GM18520 (cell line): ENCODE results near the gene MAL.

ENCODE experiments used
- ATAC-seq: cut with Tn5 transposase; IDR thresholded peaks from one replicate; pipeline ENCODE4 v1.9.1; 2021; ENCODE audit not compliant: unreplicated experiment

The MAL gene

DNA sequence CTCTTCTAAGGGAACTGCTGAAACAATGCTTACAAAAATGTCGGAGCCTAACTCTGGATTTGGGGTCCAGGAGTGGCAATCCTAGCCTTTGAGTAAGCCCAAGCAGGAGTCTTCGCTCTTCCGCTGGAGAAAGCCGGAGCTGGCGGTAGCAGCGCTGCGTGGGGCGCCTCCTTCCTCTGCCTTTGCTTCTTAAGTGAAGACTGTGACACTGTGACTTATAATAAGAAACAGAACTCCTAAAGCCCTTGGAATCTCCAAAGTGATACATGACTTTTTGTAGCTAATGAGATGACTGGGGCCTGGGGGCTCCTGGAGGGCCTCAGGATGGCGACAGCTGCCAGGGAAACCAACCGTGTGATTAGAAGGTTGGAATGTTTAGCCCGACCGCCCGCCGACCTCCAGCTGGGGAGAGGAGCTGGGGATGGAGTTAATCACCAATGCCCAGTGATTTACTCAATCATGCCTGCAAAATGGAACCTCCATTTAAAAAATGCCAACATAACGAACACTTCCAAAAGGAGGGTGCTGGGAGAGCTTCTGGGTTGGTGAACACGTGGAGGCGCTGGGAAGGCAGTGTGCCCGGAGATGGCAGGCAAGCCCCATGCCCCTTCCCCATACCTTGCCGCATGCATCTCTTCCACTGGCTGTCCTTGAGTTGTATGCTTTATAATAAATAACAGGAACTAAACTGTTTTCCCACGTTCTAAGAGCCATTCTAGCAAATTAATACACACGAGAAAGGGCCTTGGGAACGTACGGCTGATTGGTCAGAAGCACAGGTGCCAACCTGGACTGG lies 29.0 kb upstream of the MAL start:
- no peak for ATAC-seq

DNA sequence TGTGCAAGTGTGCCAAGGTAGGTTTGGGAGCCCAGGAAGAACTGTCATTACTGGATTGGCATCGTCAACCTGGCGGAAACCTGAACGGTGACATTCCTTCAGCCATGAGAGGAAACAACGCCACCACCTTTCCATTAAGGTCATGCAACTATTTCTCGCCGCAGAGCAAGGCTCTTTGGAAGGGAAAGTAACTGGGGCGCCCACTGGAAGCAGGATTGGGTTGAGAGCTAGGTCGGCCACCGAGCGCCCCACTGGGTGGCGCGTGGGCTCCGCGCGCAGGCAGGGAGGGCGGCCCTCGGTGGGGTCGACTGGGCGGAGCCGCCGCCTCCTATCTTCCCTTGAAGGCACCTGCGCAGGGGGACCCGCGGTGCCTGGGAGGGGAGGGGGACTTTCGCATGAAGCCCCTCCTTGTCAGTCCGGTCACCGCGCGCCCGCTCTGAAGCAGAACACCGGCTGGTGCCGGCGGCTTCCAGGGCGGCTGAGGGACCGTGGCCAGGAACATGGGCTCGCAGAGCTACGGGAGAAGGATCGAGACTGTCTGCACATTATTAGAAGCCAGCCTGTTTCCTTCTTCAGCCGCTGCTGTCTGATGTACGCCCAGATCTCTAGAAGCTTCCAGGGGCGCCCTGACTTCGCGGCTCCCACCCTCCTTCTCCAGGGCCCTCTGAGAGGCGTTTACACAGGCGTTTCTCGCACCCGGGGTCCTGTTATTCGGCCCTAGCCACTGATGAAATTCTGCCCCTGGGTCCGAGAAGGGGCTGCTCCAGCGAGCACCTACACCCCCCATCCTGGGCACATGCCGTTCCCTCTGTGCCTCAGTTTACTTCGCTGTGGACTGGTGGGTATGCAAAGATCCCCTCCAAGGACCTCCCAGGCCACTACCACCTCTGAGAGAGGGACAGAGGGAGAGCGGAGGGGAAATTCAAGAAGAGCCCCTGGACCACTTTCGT lies 27.3 kb upstream of the MAL start:
- no peak for ATAC-seq

DNA sequence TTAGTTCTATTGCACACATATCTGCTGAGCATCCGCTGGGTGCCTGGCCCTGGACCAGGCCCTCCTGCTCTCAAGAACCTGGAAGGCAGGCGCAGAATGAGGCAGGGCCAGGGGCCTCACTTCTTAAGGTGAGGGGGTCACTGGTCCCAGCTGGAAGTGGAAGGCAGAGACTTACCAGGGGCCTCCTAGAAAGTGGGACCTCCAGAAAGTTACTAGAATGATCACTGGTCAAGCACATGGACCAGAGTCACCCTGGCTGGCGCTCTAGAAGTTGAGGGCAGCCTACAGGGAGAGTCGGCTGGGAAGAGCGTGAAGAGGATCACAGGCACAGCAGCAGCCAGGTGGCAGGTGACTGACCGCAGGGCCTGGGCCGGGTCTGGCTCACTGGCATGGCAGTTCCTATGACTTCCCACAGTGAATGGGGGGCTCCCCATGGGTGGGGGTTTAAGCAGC lies 26.1 kb upstream of the MAL start:
- ATAC-seq: no peak

DNA sequence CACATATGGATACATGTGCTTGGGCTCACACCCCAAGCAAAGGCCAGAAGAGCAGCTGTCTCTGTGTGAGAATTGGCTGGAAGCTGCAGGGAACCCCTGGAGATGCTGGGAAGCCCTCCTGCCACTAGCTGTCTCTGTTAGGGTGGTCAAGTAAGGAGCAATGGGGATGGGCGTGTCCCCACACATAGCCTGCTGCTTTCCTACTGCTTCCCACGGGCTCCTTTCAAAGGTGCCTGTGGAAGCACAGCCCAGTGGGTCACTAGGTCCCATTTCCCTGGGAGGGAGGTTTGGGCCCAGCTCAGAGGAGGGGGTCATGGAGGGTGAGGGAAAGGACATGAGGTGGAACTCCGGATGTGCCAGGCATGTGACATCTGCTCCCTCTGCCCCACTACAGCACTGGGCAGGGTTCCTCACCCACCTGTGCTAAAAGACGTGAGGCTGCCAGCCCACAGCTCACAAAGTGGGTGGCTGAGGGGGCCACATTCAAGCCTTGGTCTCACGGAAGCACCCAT lies 24.4 kb upstream of the MAL start:
- ATAC-seq: no peak

DNA sequence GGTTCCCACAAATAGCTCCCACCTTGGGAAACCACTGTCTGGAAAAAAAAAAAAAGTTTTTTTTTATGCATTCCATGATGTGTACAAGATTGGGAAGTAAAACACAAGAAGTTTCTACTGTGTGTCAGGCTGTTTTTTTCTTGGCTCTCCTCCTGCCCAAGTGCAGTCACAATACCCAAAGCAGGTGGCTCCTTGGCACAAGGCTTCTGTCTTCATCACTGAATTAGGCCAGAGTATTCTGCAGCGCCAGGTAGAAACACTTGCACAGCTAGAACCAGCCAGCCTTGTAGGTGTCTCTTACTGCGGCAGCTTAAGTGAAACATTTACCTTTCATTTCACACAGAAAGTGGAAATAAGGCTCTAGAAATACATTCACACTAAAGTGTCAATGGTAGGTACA lies 23.8 kb upstream of the MAL start:
- ATAC-seq: no peak

DNA sequence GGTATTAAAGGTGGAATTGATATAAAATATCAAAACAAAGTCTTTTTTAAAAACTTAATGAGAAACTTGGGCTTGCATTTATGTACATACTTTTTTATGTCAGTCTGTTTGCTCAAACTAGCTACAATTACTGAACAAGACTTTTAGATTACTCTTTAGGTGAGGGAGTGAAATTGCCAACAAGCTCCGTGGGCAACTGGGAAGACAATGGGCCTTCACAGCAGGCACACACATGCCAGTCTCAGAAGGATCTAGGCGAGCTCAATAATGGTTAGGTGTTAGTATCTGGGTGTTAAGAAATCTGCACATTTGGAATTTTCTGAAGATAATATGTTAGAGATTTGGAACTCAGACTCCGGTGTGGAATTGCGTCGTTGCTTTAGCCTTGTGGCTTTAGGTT lies 23.0 kb upstream of the MAL start:
- no peak for ATAC-seq

DNA sequence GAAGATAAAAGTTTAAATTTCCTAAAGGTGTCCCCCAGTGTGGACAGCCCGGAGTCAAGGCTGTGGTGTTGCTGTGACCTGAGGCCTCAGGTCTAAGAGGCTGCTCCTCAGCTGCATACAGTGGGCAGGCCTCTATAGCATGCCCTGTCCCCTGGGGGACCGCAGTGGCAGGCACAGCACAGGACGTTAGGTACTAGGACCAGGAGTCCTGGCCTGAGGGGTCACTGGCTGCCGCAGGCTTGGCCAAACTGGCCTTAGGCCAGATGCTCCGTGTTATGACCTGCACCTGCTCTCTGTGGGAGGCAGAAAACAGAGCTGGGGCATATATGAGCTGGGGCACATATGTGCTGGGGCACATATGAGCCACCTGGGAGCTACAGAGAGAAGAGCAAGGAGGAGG lies 21.2 kb upstream of the MAL start:
- ATAC-seq: no peak

DNA sequence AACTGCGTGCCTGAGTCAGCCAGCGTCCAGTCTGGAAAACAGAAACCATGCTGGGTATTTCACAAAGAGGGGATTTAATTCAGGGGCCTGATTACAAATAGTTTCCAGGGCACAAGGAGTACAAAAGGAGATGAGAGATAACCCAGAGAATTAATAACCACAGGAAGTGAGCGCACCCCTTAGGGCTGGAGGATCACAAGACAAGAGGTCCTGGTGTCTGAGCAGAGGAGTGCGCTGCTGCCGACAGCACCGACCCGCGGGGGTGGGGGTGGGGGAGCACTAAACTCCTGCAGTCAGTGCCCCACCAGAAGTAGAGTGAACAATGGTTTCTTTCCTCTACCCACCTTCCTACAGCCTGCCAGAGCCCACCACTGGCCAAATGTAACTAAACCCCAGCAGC lies 20.8 kb upstream of the MAL start:
- ATAC-seq: no peak

DNA sequence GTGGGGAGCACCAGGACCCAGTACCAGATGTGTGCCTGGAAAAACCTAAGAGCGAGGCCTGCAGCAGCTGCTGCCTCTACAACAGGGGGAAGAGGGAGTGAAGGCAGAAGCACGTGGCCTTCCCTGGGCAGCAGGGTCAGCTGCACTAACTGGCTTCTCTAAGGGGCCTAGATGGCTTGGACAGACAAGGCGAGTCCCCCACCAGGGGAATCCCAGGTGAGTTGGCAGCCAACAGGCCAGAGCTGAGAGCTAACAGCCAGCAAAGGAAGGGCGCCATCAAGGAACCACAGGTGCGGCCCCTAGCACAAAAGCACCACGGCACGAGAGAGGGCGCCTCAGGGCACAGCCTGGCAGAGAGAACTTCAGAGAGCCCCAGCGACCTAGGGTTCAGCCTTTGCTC lies 19.8 kb upstream of the MAL start:
- ATAC-seq: no peak

DNA sequence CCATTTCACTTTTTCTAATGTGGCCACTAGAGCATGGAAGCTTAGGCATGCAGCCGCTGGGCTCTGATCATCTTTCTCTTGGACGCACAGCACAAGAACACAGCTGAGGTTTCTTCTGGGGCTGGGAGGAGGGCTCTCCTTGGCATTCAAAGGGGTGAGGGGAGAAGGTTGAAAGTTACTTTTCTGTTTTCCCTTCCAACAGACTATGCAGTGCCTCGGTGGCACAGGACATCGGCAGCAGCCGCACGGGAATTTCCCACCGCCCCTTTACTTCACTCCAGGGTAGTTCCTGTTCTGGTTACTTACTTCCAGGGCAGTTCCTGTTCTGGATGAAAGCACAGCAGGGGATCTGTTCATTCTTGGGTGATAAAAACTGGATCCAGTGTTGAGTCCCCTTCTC lies 18.9 kb upstream of the MAL start:
- no peak for ATAC-seq

DNA sequence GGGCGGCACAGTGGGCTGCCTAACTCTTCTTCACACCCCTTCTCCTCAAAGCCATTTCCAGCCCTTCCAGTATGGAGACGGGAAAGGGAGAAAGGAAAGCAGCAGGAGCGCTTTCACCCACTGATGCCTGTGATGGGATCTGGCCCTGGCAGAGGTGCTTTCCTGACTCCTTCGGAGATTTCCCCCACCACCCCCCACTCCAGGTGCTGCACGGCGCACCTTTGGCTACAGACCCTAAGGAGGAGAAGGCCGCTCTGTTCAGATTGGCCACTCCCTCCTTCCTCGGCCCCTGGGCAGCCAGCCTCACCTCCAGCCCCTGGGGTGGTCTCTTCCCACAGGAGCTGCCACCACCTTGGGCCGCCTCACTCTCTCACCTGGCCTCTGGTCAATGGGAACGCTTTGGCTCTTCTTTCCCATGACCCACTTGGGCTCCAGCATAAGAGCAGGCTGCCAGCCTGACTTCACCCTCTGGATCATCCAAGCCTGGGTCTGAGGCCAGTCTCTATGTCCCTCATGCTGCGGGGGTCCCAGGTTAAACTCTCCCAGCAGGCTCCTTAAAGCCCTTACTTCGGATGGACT lies 18.4 kb upstream of the MAL start:
- no peak for ATAC-seq

DNA sequence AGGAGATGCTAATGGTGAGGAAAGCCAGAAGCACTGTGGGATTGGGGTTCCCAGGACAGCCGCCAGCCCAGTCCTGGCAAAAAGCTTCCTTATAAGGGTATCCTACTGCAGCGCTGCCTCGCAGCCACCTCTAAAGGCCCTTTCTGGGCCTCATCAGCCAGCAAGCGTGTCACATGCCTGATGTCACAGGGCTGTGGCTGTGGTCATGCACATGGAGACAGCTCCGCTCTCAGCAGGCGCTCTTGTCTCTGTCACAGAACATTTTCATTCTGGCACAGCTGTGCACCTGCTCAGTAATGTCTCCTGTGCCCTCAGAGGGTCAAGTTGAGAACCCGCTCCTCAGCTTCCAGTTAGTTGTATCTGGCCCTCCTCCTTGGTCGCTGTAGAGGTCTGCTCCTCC lies 17.7 kb upstream of the MAL start:
- ATAC-seq: no peak

DNA sequence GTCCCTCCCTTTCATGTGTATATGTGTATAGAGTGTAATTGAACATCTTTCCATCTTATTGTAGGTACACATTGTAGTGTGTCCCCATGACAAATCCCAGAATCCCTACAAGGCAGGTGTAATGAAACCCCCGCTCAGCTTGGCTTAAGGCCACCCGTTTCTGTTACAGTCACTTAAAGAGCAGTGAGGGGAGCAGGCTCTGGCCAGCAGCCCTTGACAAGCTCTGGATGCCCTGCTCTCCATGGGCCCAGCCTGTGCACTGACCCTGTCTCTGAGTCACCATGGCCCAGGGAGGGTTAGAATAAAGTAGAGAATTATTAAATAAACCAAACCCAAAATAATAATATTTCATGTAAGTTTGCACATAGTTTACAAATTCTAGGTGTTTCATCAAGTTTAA lies 17.2 kb upstream of the MAL start:
- no peak for ATAC-seq

DNA sequence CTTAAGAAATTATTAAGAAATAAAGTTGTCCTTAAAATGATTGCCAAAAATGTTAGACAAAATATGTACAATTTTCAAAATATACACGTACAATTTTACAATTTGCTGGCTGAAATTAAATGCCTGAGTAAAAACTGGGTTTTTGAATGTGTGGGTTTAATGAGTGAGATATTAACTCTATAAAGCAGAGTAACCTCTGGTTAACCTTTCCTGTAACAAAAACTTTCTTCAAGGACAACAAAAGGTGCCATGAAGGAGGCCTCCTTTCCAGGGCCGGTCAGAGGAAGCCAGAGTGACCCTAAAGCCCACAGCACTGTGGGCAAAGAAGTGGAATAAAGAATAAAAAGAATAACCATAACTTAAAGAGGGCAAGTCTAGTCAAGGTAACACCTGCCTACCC lies 16.5 kb upstream of the MAL start:
- ATAC-seq: no peak

DNA sequence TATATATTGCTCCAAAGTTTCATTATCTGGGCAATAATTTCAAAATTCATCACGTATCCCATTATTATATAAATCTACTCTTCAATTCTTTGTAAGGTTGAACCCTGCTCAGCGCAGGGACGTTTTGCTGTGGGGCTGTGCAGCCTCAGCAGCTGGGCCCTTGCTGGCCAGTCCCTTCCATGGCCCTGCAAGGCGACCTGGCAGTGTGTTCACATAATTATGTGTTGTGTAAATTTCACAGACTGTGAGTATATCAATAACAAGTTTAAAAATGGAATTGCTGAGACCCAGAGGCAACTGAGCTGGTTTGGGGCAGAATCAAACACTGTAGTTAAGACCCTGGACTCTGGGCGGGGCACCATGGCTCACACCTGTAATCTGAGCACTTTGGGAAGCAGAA lies 16.1 kb upstream of the MAL start:
- no peak for ATAC-seq

DNA sequence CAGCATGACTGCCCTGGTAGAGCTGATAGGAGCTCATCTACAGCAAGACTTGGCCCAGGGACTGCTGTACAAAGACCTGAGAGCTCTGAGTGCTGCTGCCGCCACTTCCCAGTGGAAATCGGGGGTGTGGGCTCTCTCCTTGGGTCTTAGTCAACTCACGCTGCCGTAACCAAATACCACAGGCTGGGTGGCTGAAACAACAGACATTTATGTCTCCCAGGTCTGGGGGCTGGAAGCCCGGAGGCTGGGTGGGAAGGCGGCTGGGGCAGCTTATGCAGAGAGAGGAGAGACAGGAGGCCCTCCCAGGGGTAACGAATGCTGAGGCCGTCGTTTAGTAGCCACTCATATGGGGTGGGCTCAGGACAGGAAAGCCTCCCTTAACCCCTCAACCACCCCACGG lies 15.4 kb upstream of the MAL start:
- ATAC-seq: no peak

DNA sequence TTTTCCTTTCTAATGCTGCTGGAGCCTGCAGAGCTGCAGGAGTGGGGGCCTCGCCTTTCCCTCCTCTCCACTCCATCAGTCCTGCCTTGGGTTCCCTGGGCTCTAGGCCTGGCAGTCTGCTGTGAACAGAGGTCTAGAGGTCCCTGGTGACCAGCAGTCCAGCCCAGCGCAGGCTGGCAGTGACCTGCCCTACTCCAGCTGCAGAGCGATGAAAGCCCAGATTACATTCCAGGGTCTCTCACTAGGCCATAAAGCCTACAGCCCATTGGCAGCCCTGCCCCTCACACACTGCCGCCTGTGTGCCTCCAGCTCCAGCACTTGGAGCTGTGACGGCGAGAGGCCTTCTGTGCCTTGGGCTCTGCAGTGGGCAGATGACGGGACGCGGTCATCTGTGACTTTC lies 14.8 kb upstream of the MAL start:
- ATAC-seq: no peak

DNA sequence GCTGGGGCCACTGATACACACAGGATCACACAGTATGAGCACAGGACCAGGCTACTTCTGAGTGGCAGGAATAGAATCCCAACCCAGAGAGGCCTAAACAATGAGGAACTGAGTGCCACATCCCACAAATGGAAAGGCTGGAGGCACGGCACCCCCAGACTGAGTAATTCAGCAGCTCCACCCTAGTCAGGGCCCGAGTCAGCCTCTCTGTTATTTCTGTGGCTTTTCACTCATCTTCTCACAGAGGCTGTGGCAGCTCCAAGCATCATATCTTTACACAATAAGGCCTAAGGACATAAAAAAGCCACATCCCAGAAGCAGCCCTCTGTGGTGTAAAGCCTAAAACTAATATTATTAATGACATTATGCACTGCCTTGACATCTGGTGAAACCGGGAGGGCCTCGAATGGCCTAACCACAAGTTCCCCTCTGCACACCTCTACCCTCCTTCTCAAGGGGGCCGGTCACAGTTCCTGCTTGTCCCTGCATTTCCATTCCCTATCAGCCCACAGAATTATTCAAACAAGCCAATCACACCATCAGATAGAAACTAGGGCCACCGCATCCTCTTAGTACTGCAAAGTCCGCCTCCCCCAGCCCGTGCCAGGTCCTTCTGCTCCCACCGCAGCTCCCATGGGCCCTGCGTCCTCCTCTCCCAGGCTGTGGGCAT lies 12.5 kb upstream of the MAL start:
- no peak for ATAC-seq

DNA sequence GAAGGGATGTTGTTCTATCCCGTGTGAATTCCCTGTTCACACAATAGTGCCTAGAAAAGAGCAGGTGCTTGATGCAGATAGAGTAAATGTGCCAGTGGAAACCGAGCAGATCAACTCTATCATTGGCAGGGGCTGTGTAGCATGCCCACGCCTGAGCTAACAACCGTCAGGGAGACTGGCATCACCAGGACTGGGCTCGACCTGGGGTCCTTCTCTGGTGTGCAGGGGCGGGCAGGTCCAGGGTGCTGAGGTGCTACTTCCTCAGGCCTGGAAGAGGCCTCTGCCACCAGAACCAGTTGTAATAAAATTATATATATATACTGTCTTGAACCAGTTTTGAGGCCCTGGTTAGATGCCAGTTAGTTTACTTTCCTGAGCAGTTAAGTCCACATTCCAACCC lies 11.8 kb upstream of the MAL start:
- no peak for ATAC-seq

DNA sequence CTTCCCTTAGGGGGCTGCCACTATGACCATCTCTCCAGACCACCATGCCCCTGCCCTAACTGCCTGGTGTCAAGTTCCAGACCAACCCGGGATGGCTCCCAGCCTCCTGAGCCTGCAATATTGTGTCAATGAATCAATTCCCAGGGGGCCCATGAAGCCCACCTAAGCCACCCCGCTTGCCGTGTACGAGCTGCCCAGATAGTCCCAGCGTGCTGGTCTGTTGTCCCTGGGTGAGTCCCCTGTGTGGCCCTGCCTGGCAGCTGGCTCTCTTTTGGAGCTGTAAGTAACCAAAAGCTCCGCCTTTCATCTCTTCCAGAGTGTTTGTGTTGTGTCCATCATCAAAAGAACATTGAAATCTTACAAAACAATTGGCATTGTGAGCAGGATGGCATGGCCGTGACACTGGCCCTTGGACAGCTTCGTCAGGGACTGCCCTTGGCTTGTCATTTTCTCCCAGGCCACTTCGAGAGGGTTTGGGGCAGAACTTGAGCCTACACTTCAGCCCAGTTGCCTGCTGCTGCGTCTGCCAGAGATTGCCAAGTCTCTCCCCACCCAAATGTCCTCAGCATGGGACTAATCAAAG lies 11.3 kb upstream of the MAL start:
- no peak for ATAC-seq
